ENCODE measurements around the gene TSC2. TPM values are rescaled to one million over a fixed set of nuclear protein-coding genes. Genes with fewer than 3 reads are reported as not detected.

TSC2 gene
- total RNA-seq, 1 donor from 2014 or later: 241 TPM

DNA sequence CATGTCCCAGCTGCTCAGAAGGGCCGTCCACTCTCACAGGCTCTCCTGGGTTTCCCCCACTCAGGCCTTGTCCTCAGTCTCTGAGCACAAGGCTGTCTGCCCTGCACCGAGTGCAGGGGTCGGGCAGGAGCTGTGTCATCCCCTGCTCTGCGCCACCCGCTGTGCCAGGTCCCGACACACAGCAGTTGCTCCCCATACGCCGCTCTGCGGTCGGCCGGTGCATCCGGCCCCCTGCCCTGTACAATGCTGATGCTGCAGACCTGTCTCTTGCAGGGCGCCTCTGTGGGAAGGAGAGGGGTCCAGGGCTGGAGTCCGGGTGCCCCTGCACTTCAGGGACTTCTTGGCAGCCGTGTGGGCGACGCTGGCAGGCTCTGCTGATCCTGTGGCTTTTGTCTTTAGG lies 6.1 kb downstream of the TSC2 start:
- Mint-ChIP-seq H3K4me1 (ENCODE audit: low read depth) (no peaks in the 10 kb centered on the region), H3K9me3 (ENCODE audit: low read depth) (no peaks in the 10 kb centered on the region), H3K27ac (no peak overlapping the region), H3K27me3 (no peaks in the 10 kb centered on the region), H3K36me3 (ENCODE audit: insufficient read depth) (peaks cover 6% of the 10 kb centered on the region), H3K4me3 (ENCODE audit: low read depth) (no peak overlapping the region)
- DNase-seq (ENCODE audit: low spot score, unreplicated experiment): no peak
- TF ChIP-seq, protein P1, sequence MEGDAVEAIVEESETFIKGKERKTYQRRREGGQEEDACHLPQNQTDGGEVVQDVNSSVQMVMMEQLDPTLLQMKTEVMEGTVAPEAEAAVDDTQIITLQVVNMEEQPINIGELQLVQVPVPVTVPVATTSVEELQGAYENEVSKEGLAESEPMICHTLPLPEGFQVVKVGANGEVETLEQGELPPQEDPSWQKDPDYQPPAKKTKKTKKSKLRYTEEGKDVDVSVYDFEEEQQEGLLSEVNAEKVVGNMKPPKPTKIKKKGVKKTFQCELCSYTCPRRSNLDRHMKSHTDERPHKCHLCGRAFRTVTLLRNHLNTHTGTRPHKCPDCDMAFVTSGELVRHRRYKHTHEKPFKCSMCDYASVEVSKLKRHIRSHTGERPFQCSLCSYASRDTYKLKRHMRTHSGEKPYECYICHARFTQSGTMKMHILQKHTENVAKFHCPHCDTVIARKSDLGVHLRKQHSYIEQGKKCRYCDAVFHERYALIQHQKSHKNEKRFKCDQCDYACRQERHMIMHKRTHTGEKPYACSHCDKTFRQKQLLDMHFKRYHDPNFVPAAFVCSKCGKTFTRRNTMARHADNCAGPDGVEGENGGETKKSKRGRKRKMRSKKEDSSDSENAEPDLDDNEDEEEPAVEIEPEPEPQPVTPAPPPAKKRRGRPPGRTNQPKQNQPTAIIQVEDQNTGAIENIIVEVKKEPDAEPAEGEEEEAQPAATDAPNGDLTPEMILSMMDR (IDR thresholded peaks at IDR 0.05; ENCODE audit: unreplicated experiment): no peak

GRCh38 chr16:2054543-2055245 lies 6.9 kb downstream of the TSC2 start:
- Mint-ChIP-seq H3K4me1 (ENCODE audit: low read depth) (no peaks in the 10 kb centered on the region), H3K4me3 (ENCODE audit: low read depth) (no peak overlapping the region), H3K9me3 (ENCODE audit: low read depth) (no peaks in the 10 kb centered on the region), H3K36me3 (ENCODE audit: insufficient read depth) (peaks cover 6% of the 10 kb centered on the region), H3K27ac (no peak overlapping the region), H3K27me3 (no peaks in the 10 kb centered on the region)
- TF ChIP-seq, protein P1 (IDR thresholded peaks at IDR 0.05; ENCODE audit: unreplicated experiment): no peak
- no peak for DNase-seq (ENCODE audit: low spot score, unreplicated experiment)

DNA sequence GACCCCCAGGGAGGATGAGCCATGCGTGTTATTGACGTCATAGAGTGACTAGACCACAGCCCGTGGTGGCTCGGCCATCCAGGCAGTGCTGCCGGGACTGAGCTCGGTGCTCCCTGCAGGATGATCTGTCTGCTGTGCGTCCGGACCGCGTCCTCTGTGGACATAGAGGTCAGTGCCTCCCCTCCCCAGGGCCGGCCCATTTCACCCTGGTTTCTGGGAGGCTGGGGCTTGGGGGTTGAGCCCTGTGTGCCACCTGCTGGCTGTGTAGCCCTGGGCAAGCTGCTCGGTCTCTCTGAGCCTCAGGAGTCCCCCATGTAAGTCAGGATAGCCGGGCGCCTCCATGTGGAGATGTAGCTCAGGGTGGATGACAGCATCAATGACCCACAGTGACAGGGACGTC lies 8.3 kb downstream of the TSC2 start:
- Mint-ChIP-seq H3K27me3 (no peaks in the 10 kb centered on the region), H3K27ac (no peak overlapping the region), H3K36me3 (ENCODE audit: insufficient read depth) (peaks cover 6% of the 10 kb centered on the region), H3K4me3 (ENCODE audit: low read depth) (no peak overlapping the region), H3K4me1 (ENCODE audit: low read depth) (no peaks in the 10 kb centered on the region), H3K9me3 (ENCODE audit: low read depth) (no peaks in the 10 kb centered on the region)
- no peak for DNase-seq (ENCODE audit: low spot score, unreplicated experiment)
- TF ChIP-seq, protein P1 (IDR thresholded peaks at IDR 0.05; ENCODE audit: unreplicated experiment): no peak

DNA sequence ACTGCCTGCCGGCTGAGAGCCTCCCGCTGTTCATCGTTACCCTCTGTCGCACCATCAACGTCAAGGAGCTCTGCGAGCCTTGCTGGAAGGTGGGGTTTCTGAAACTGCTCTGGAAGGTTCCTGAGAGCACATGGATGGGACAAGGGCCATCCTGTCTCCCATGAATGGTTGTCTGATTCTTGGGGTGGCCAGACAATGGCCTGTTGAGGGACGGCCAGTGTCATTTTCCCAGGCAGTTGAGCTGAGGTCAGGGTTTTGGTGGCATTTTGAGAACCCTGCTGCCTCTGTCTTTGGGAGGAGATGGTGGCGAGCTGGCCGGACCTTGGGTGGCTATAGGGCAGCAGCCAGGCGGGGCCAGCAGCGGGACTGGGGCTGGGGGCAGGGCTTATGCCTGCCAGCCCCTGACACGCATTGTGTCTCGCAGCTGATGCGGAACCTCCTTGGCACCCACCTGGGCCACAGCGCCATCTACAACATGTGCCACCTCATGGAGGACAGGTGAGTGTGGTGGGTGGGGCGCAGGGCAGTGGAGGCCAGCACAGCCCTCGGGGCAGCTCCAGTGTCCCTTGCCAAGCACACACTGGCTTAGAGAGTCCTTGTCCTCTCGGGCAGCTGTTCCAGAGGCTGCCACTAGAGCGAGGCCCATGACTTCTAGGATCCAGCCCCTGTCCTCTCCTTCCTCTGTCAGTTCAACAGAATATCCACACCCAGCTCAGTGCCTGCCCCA lies 9.1 kb downstream of the TSC2 start:
- H3K4me1 Mint-ChIP-seq (ENCODE audit: low read depth): no peaks in the 10 kb centered on the region
- no peaks in the 10 kb centered on the region for H3K27me3 Mint-ChIP-seq
- TF ChIP-seq, protein P1 (IDR thresholded peaks at IDR 0.05; ENCODE audit: unreplicated experiment): peak; percentile 34
- no peak overlapping the region for H3K4me3 Mint-ChIP-seq (ENCODE audit: low read depth)
- no peak overlapping the region for H3K27ac Mint-ChIP-seq
- no peaks in the 10 kb centered on the region for H3K9me3 Mint-ChIP-seq (ENCODE audit: low read depth)
- no peak for DNase-seq (ENCODE audit: low spot score, unreplicated experiment)
- peaks cover 6% of the 10 kb centered on the region for H3K36me3 Mint-ChIP-seq (ENCODE audit: insufficient read depth)

GRCh38 chr16:2057438-2057837 lies 9.7 kb downstream of the TSC2 start:
- DNase-seq (ENCODE audit: low spot score, unreplicated experiment): no peak
- Mint-ChIP-seq H3K9me3 (ENCODE audit: low read depth) (no peaks in the 10 kb centered on the region), H3K4me1 (ENCODE audit: low read depth) (no peaks in the 10 kb centered on the region), H3K36me3 (ENCODE audit: insufficient read depth) (peaks cover 6% of the 10 kb centered on the region), H3K4me3 (ENCODE audit: low read depth) (no peak overlapping the region), H3K27ac (no peak overlapping the region), H3K27me3 (no peaks in the 10 kb centered on the region)
- TF ChIP-seq, protein P1 (IDR thresholded peaks at IDR 0.05; ENCODE audit: unreplicated experiment): no peak
